ENCODE data around the gene DAZAP1. TPM values are rescaled to one million over a fixed set of nuclear protein-coding genes. Genes with fewer than 3 reads are reported as not detected.

DAZAP1 gene
- total and polyA plus RNA-seq, 2 of the 4 experiments (the other 2 are of a cell fraction), result 22.0 to 62.8 TPM

DNA sequence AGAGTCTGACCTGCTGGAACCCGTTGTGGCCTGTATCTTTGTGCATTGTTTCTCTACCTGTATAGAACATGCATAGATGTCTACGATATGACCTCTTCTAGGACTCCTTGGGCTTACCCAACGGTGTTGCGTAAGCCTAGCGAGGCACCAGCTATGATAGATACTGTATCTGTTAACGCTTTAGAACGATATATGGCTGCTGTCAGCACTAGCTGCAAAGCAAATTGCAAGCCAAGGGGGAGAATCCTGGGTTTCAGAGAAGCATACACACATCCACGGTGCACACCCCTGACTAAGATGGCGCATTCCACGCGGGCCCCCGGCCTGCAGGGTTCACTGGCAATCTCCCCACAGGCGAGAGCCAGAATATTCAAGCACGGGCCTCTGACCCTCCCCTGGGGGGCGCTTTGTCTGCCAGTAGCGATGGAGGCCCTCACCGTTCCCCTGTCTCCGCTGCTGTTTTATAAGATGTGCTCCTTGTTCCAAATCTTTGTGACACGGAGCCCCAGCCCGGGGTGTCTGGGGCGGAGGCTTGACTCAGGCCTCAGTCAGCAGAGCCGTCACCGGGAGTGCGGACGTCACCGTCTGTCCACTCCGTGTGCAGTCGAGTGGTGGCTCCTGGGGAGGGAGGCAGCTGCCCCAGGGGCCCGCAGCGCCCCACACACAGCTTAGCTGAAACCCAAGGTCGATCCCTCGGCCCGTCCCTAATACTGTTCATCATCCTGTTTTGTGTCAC, 17.9 kb downstream of the DAZAP1 start:
- dilution Hi-C loops (cut with HindIII; ENCODE audit: low sequenced_read_pairs, unreplicated experiment), result no loop called here
- Histone ChIP-seq H2BK5ac (ENCODE audit: low read depth, low read length, poor library complexity, severe bottlenecking) (no peak overlapping the region), H2BK20ac (ENCODE audit: low read depth, low read length) (no peak overlapping the region), H3K27ac (ENCODE audit: insufficient read depth, low read length) (no peak overlapping the region), H3K4me2 (ENCODE audit: low read depth, low read length) (no peak overlapping the region), H3K14ac (replicated peaks; ENCODE audit: low read depth, low read length) (no peak overlapping the region), H3K9ac (ENCODE audit: low read depth, low read length) (no peak overlapping the region), H3K23ac (ENCODE audit: low read depth, low read length) (no peak overlapping the region), H2AFZ (replicated peaks; ENCODE audit: low read length, poor library complexity) (no peak overlapping the region), H3K4ac (ENCODE audit: low read depth, low read length) (no peak overlapping the region), H3K18ac (ENCODE audit: low read depth, low read length) (no peak overlapping the region), H2AK9ac (replicated peaks; ENCODE audit: low read depth, low read length, poor library complexity) (peak overlapping the region; percentile 15), H3K56ac (ENCODE audit: extremely low read depth, insufficient read depth, low read length) (no peak overlapping the region), H2BK15ac (ENCODE audit: low read depth, low read length) (no peak overlapping the region), H3K36me3 (ENCODE audit: control insufficient read depth, insufficient read depth, low read length) (peaks cover 80% of the 10 kb centered on the region), H4K5ac (ENCODE audit: low read depth, low read length) (no peak overlapping the region), H2BK120ac (ENCODE audit: low read depth, low read length) (no peak overlapping the region), H4K91ac (ENCODE audit: insufficient read depth, low read depth, low read length) (no peak overlapping the region), H3K27me3 (ENCODE audit: control insufficient read depth, insufficient read depth, low read length) (no peaks in the 10 kb centered on the region), H3K4me3 (ENCODE audit: insufficient read depth, low read depth, low read length) (no peak overlapping the region), H3K9me1 (ENCODE audit: insufficient read depth, low read length) (0 out of 2 replicates have a peak, but pooled peaks cover 3% of the 10 kb centered on the region), H4K20me1 (ENCODE audit: insufficient read depth, low read length) (peaks cover 63% of the 10 kb centered on the region), H3K4me1 (ENCODE audit: control insufficient read depth, insufficient read depth, low read length) (no peaks in the 10 kb centered on the region), H2AK5ac (ENCODE audit: low read depth, low read length) (no peak overlapping the region), H4K8ac (ENCODE audit: low read depth in 2 of 2, low read length in 2 of 2) (no peak overlapping the region), H3K79me1 (ENCODE audit: low read depth in 1 of 2, low read length in 2 of 2) (peaks cover 30 to 78% of the 10 kb centered on the region in 2 experiments), H3K9me3 (ENCODE audit: control insufficient read depth, insufficient read depth, low read length) (no peaks in the 10 kb centered on the region)
- BruUV-seq (replicated peaks), result no TSS peak
- in situ Hi-C loops (cut with MboI; ENCODE audit: low sequenced_read_pairs), result no loop called here
- intact Hi-C loops (cut with micrococcal nuclease), result no loop called here
- ATAC-seq (ENCODE audit: low read depth) (no peak), DNase-seq (no peak)
- TF ChIP-seq CEBPB (IDR thresholded peaks at IDR 0.05; ENCODE audit: low read depth, low read length) (peak; percentile 75), BHLHE40 (IDR thresholded peaks at IDR 0.05; ENCODE audit: low read depth, low read length) (no peak)
- ChIA-PET POLR2A (ENCODE audit: unreplicated experiment) (no interaction called here), CTCF (no interaction called here)
- WGBS, 2 experiments (ENCODE audit: extremely low coverage in 2 of 2, insufficient read length in 1 of 2), result 87% methylated on average over 18 of the region's 33 CpGs; no CpG with 5 or more reads in 1 of the 2 experiments
